HepG2 (cell line): ENCODE measurements around the gene URB1. TPM values are rescaled to one million over a fixed set of nuclear protein-coding genes. Genes with fewer than 3 reads are reported as not detected.

ENCODE experiments used
- RORA ChIP-seq: sonication (generic); formaldehyde crosslinking; IDR thresholded peaks from 2 replicates; pipeline ENCODE4 v1.5.0; 2020; ENCODE audit warnings: mild to moderate bottlenecking, missing genetic modification reagents, moderate library complexity
- SP140L ChIP-seq: sonication (generic); formaldehyde crosslinking; IDR thresholded peaks from 2 replicates; pipeline ENCODE4 v1.4.0; 2020; ENCODE audit warnings: missing genetic modification reagents, borderline replicate concordance
- THAP9 ChIP-seq: sonication (generic); formaldehyde crosslinking; IDR thresholded peaks from 2 replicates; pipeline ENCODE4; 2020; ENCODE audit warnings: missing genetic modification reagents, mild to moderate bottlenecking, borderline replicate concordance
- ZBTB4 ChIP-seq: sonication (generic); formaldehyde crosslinking; IDR thresholded peaks from 2 replicates; pipeline ENCODE4 v1.4.0; 2020; ENCODE audit warnings: missing genetic modification reagents, mild to moderate bottlenecking, borderline replicate concordance
- ZNF704 ChIP-seq: sonication (generic); formaldehyde crosslinking; IDR thresholded peaks from 2 replicates; pipeline ENCODE4 v1.8.1; 2023; ENCODE audit warnings: mild to moderate bottlenecking, inconsistent platforms, moderate library complexity, missing genetic modification reagents, borderline replicate concordance
- polyA plus RNA-seq, 8 experiments: library from polyadenylated mRNA; depleted of rRNA in 3 of 8; stranded (reverse) in 7 of 8; unstranded in 1 of 8; fragments of >200 nt; fragmentation: Illumina TruSeq in 4 of 8; extraction: Trizol in 4 of 8; gene quantifications; 2 replicates each; pipeline versions ENCODE4 v1.2.1 to v1.2.3, GENCODE V29; 2011 to 2016; ENCODE audit warnings: low read depth in 4 of 8, missing spikeins in 1 of 8, mixed read lengths in 1 of 8; ENCODE audit not compliant: insufficient read depth in 1 of 8
- total RNA-seq, 5 experiments: library from RNA; depleted of rRNA; stranded (reverse); fragments of >200 nt; fragmentation: Illumina TruSeq; extraction: Trizol; gene quantifications; 2 replicates each; pipeline ENCODE4 v1.2.3, GENCODE V29; 2016; ENCODE audit warnings: low read depth in 1 of 5

URB1 gene
- total and polyA plus RNA-seq, 2 of the 13 experiments (the other 11 are each of a cell fraction or from before 2014, with no cell fraction given) = 4.5 to 16.7 TPM

- no peak for TF ChIP-seq ZBTB4
- TF ChIP-seq SP140L (CRISPR knock-in tag) = no peak
- no peak for TF ChIP-seq ZNF704 (CRISPR knock-in tag)
- TF ChIP-seq RORA (CRISPR knock-in tag) = no peak
- TF ChIP-seq THAP9 (CRISPR knock-in tag) = no peak
Observed at GRCh38 chr21:32308696-32309095, 84.1 kb downstream of the URB1 start (continued).
